Astrocyte (in vitro differentiated cells and primary cell): ENCODE results near the gene COQ5.

ENCODE experiments used
- CTCF ChIP-seq: IDR thresholded peaks from 2 replicates; pipeline ENCODE4 v1.5.1; 2011; ENCODE audit warnings: low read depth, mild to moderate bottlenecking, inconsistent platforms, low read length, moderate library complexity; ENCODE audit not compliant: insufficient read depth
- EZH2 ChIP-seq: IDR thresholded peaks from 2 replicates; pipeline ENCODE4 v1.6.1; 2012; ENCODE audit warnings: mild to moderate bottlenecking, low read length, inconsistent platforms; ENCODE audit not compliant: insufficient read depth

DNA sequence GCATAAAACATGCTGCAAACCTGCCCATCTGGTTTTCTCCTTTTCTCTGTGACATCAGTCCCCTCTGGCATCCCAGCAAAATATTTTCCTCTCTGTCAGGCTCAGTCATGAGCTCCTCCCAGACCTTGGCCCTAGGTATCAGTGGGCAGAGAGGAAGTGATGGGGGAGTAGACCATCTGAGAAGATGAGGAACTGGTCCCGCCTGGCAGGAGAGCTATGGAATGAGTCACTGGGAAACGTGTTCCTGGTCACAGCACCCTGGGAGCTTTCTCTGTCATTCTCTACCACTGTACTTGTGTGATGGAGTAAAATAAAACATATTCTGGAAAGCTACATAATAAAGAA is 54.4 kb downstream of the COQ5 start:
- no peak for TF ChIP-seq CTCF
- no peak for TF ChIP-seq EZH2
